HL-60 (cell line): ENCODE results near the gene TP53BP1.

Experiments
- CTCF ChIP-seq: IDR thresholded peaks from one replicate; pipeline ENCODE4 v1.5.1; 2011; ENCODE audit warnings: low read length, control low read depth, inconsistent platforms; ENCODE audit not compliant: insufficient read depth
- POLR2AphosphoS5 ChIP-seq: IDR thresholded peaks from 2 replicates; pipeline ENCODE4 v1.6.1; 2012; ENCODE audit warnings: low read depth
- SPI1 ChIP-seq: IDR thresholded peaks from 2 replicates; pipeline ENCODE4 v1.6.1; 2012; ENCODE audit warnings: low read depth, mild to moderate bottlenecking, borderline replicate concordance

GRCh38 chr15:43529587-43530345 lies 36.8 kb upstream of the TP53BP1 start:
- TF ChIP-seq CTCF (no peak), POLR2AphosphoS5 (no peak), SPI1 (no peak)
